SK-N-SH (cell line): ENCODE results near the gene BMPR1A. TPM values are rescaled to one million over a fixed set of nuclear protein-coding genes. Genes with fewer than 3 reads are reported as not detected.
"Not testable (repeated sequence)": the region's sequence is repeated elsewhere in the genome, so short reads cannot be mapped to it uniquely, and the experiment has no call there.

ENCODE experiments used
- CTCF ChIA-PET: fragments of 300-600, 350-600 bp; formaldehyde crosslinking; extraction: SDS; loops from one replicate; lab custom pipeline; 2021; lab: Yijun Ruan, JAX
- POLR2A ChIA-PET: fragments of 350-600 bp; sonication (Branson Sonifier 250); formaldehyde crosslinking; extraction: SDS; loops from one replicate; lab custom pipeline; 2020; ENCODE audit warnings: antibody characterized with exemption, inconsistent platforms; lab: Yijun Ruan, JAX
- DNase-seq: peaks from one replicate; pipeline ENCODE4 v3.0.0; 2012
- H2AFZ ChIP-seq: fragments of 200-600 bp; sonication (generic); 2 replicates; pipeline ENCODE4 v1.8.1; 2016; ENCODE audit warnings: antibody characterized with exemption, mild to moderate bottlenecking, low read depth
- H3F3A ChIP-seq: fragments of 200-600 bp; sonication (generic); replicated peaks from 2 replicates; pipeline ENCODE3; 2016; ENCODE audit warnings: antibody characterized with exemption, mild to moderate bottlenecking; ENCODE audit not compliant: insufficient read depth
- H3K27ac ChIP-seq, 2 experiments: fragments of 200-500 bp in 1 of 2; fragments of 200-600 bp in 1 of 2; sonication (Bioruptor generic) in 1 of 2; sonication (generic), shearing (Covaris generic) in 1 of 2; 2 replicates each; pipeline versions ENCODE4 v1.5.1 to v1.6.1; 2014 to 2016; ENCODE audit warnings: low read depth in 2 of 2, inconsistent platforms in 1 of 2, low read length in 1 of 2, mild to moderate bottlenecking in 1 of 2, mixed read lengths in 1 of 2
- H3K27me3 ChIP-seq: fragments of 200-600 bp; sonication (generic), shearing (Covaris generic); 2 replicates; pipeline ENCODE4 v1.6.1; 2016; ENCODE audit warnings: mixed run types; ENCODE audit not compliant: insufficient read depth
- H3K36me3 ChIP-seq, 2 experiments: fragments of 200-500 bp in 1 of 2; fragments of 200-600 bp in 1 of 2; sonication (Bioruptor generic) in 1 of 2; sonication (generic) in 1 of 2; replicated peaks in 1 of 2; 2 replicates each; pipeline versions ENCODE3 to v1.5.1; 2014 to 2016; ENCODE audit warnings: low read length in 1 of 2, mild to moderate bottlenecking in 1 of 2; ENCODE audit not compliant: insufficient read depth in 2 of 2, control insufficient read depth in 1 of 2
- H3K4me1 ChIP-seq, 2 experiments: fragments of 200-500 bp in 1 of 2; fragments of 200-600 bp in 1 of 2; sonication (Bioruptor generic) in 1 of 2; sonication (generic), shearing (Covaris generic) in 1 of 2; 2 replicates each; pipeline versions ENCODE4 v1.5.1 to v1.6.1; 2014 to 2016; ENCODE audit warnings: low read depth in 1 of 2, low read length in 1 of 2, mixed run types in 1 of 2; ENCODE audit not compliant: insufficient read depth in 2 of 2, control insufficient read depth in 1 of 2
- H3K4me2 ChIP-seq: fragments of 200-600 bp; sonication (generic), shearing (Covaris generic); 2 replicates; pipeline ENCODE4 v1.6.1; 2017; ENCODE audit warnings: mixed run types
- H3K4me3 ChIP-seq, 2 experiments: fragments of 200-500 bp in 1 of 2; fragments of 200-600 bp in 1 of 2; sonication (Bioruptor generic) in 1 of 2; sonication (generic), shearing (Covaris generic) in 1 of 2; 2 replicates each; pipeline versions ENCODE4 v1.5.1 to v1.8.1; 2014 to 2016; ENCODE audit warnings: low read depth in 2 of 2, inconsistent platforms in 1 of 2, low read length in 1 of 2, mild to moderate bottlenecking in 1 of 2, mixed read lengths in 1 of 2, moderate library complexity in 1 of 2
- H3K79me2 ChIP-seq: fragments of 200-600 bp; sonication (generic); 2 replicates; pipeline ENCODE4 v1.8.1; 2017; ENCODE audit warnings: mild to moderate bottlenecking; ENCODE audit not compliant: insufficient read depth
- H3K9ac ChIP-seq: fragments of 200-600 bp; sonication (generic); 2 replicates; pipeline ENCODE4 v1.6.1; 2017; ENCODE audit warnings: mixed run types
- H3K9me2 ChIP-seq: fragments of 200-600 bp; sonication (generic); 2 replicates; pipeline ENCODE4 v1.6.1; 2017; ENCODE audit warnings: mixed run types
- H3K9me3 ChIP-seq: fragments of 200-600 bp; sonication (generic); 2 replicates; pipeline ENCODE4 v1.6.1; 2017; ENCODE audit warnings: mixed run types, mild to moderate bottlenecking, moderate library complexity
- H4K20me1 ChIP-seq: fragments of 200-600 bp; sonication (generic); 2 replicates; pipeline ENCODE4 v1.6.1; 2017; ENCODE audit warnings: mild to moderate bottlenecking, mixed run types; ENCODE audit not compliant: insufficient read depth
- ELF1 ChIP-seq: IDR thresholded peaks from 2 replicates; pipeline ENCODE4 v1.4.0; 2012
- EP300 ChIP-seq, 2 experiments: IDR thresholded peaks; 2 replicates each; pipeline versions ENCODE4 v1.4.0 to v1.6.1; 2012; ENCODE audit warnings: borderline replicate concordance in 1 of 2, low read depth in 1 of 2, low read length in 1 of 2
- FOSL2 ChIP-seq: IDR thresholded peaks from 2 replicates; pipeline ENCODE4 v1.4.0; 2012; ENCODE audit warnings: low read depth, mild to moderate bottlenecking, moderate library complexity, borderline replicate concordance
- GABPA ChIP-seq: IDR thresholded peaks from 2 replicates; pipeline ENCODE4 v1.4.0; 2012; ENCODE audit warnings: low read depth, mild to moderate bottlenecking
- GATA2 ChIP-seq: sonication (generic); formaldehyde crosslinking; IDR thresholded peaks from 2 replicates; pipeline ENCODE4 v1.5.0; 2020; ENCODE audit warnings: mild to moderate bottlenecking, missing genetic modification reagents
- JUND ChIP-seq: IDR thresholded peaks from 2 replicates; pipeline ENCODE4 v1.4.0; 2012
- MXI1 ChIP-seq: IDR thresholded peaks from 2 replicates; pipeline ENCODE4 v1.6.1; 2012; ENCODE audit warnings: mild to moderate bottlenecking, low read depth, low read length, improper control_type of control experiment
- NRF1 ChIP-seq: IDR thresholded peaks from 2 replicates; pipeline ENCODE4 v1.6.1; 2012; ENCODE audit warnings: low read depth, mild to moderate bottlenecking, low read length
- RCOR1 ChIP-seq: fragments of 150-350 bp; IDR thresholded peaks from 2 replicates; pipeline ENCODE4 v1.6.1; 2017; ENCODE audit warnings: antibody characterized with exemption, low read length
- WGBS: methylation state at CpG from one replicate; pipeline ENCODE4 v1.1.6; 2017; ENCODE audit warnings: low lambda C conversion rate; 5-methylcytosine and 5-hydroxymethylcytosine counted together
- polyA plus RNA-seq, 3 experiments: library from polyadenylated mRNA; depleted of rRNA; stranded (reverse); fragments of >200 nt; gene quantifications; 2 replicates each; pipeline ENCODE4 v1.2.3, GENCODE V29; 2012
- TF ChIP-seq, protein P1 (sequence below): IDR thresholded peaks from 2 replicates; pipeline ENCODE4 v1.4.0; 2012; ENCODE audit warnings: low read depth, borderline replicate concordance
- TF ChIP-seq, protein P2 (sequence below): fragments of 150-350 bp; IDR thresholded peaks from 2 replicates; pipeline ENCODE4 v1.6.1; 2016; ENCODE audit warnings: mild to moderate bottlenecking, low read depth, low read length
- TF ChIP-seq, protein P3 (sequence below): IDR thresholded peaks from 2 replicates; pipeline ENCODE4 v1.6.1; 2012; ENCODE audit warnings: mild to moderate bottlenecking, low read depth, low read length, moderate library complexity
- TF ChIP-seq, protein P4 (sequence below): IDR thresholded peaks from 2 replicates; pipeline ENCODE4 v1.4.0; 2012; ENCODE audit warnings: low read depth

Gene BMPR1A
- polyA plus RNA-seq, 1 of the 3 experiments (the other 2 are of a cell fraction): 12.7 TPM

DNA sequence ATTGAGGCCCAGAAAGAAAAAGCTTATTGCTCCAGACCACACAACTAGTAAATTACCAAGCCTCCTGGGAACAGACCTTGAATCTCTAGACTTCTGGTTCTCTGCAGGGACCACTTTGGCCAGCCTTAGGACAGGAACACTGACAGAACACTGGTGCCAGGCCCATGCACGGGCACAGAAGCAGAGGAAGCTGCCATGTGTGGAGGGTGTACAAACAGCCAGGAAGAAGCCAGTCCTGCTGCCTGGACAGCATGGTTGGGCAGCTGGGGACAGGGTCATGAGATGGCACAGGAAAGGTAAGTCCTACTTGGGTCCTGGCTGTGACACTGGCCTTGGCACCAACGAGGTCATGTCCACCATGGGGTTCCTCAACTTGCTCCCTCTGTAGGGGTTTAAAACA, 181.8 kb downstream of the BMPR1A start:
- Histone ChIP-seq H3K27ac (no peak overlapping the region), H4K20me1 (no peaks in the 10 kb centered on the region), H3K4me2 (no peak overlapping the region), H3K27me3 (no peaks in the 10 kb centered on the region), H2AFZ (no peak overlapping the region; the same call in 1 of the 2 replicates), H3K9me3 (no peaks in the 10 kb centered on the region), H3K79me2 (no peaks in the 10 kb centered on the region), H3K9me2 (no peaks in the 10 kb centered on the region), H3F3A (peaks cover 11% of the 10 kb centered on the region), H3K4me1 (no peaks in the 10 kb centered on the region), H3K9ac (no peak overlapping the region), H3K36me3 (no peaks in the 10 kb centered on the region), H3K4me3 (no peak overlapping the region)
- ChIA-PET POLR2A (no interaction called here), CTCF (interaction anchor here (0.6 to 4.5 kb wide), 17 partner anchors 9 to 568 kb away, joined by 3 to 23 read pairs (median 4); partner anchors contain the start of genes MMRN2 and SNCG)
- DNase-seq: no peak
- TF ChIP-seq GABPA (no peak), FOSL2 (no peak), ELF1 (no peak), RCOR1 (no peak), JUND (no peak), GATA2 (no peak)
- TF ChIP-seq, protein P1, sequence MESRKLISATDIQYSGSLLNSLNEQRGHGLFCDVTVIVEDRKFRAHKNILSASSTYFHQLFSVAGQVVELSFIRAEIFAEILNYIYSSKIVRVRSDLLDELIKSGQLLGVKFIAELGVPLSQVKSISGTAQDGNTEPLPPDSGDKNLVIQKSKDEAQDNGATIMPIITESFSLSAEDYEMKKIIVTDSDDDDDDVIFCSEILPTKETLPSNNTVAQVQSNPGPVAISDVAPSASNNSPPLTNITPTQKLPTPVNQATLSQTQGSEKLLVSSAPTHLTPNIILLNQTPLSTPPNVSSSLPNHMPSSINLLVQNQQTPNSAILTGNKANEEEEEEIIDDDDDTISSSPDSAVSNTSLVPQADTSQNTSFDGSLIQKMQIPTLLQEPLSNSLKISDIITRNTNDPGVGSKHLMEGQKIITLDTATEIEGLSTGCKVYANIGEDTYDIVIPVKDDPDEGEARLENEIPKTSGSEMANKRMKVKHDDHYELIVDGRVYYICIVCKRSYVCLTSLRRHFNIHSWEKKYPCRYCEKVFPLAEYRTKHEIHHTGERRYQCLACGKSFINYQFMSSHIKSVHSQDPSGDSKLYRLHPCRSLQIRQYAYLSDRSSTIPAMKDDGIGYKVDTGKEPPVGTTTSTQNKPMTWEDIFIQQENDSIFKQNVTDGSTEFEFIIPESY: no peak
- TF ChIP-seq, protein P2, sequence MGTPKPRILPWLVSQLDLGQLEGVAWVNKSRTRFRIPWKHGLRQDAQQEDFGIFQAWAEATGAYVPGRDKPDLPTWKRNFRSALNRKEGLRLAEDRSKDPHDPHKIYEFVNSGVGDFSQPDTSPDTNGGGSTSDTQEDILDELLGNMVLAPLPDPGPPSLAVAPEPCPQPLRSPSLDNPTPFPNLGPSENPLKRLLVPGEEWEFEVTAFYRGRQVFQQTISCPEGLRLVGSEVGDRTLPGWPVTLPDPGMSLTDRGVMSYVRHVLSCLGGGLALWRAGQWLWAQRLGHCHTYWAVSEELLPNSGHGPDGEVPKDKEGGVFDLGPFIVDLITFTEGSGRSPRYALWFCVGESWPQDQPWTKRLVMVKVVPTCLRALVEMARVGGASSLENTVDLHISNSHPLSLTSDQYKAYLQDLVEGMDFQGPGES: no peak
- 100% methylated on average over 1 of the region's 2 CpGs for WGBS

DNA sequence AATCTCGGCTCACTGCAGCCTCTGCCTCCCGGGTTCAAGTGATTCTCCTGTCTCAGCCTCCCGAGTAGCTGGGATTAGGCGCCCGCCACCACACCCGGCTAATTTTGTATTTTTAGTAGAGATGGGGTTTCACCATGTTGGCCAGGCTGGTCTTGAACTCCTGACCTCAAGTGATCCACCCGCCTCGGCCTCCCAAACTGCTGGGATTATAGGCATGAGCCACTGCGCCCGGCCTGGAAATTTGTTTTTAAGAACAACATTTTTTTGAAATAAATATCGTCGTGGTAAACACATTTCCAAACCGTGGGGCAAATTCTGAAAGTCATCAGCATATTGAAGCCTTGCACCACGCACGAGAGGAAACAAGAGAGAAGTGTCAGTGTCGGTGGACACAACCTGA, 183.7 kb downstream of the BMPR1A start:
- DNase-seq, H3K4me3 ChIP-seq, H3K9ac ChIP-seq, H3K27me3 ChIP-seq, H2AFZ ChIP-seq, H3K4me2 ChIP-seq, H3K4me1 ChIP-seq, H3K27ac ChIP-seq, H3K79me2 ChIP-seq, POLR2A ChIA-PET, H3K9me2 ChIP-seq, H4K20me1 ChIP-seq, H3K9me3 ChIP-seq, H3K36me3 ChIP-seq: not testable (repeated sequence)
- H3F3A ChIP-seq: peaks cover 11% of the 10 kb centered on the region
- CTCF ChIA-PET: interaction anchor here (0.6 to 4.5 kb wide), 15 partner anchors 8 to 298 kb away, joined by 3 to 23 read pairs (median 4); no protein-coding TSS in a partner anchor
- 84% methylated on average over 16 of the region's 16 CpGs for WGBS

DNA sequence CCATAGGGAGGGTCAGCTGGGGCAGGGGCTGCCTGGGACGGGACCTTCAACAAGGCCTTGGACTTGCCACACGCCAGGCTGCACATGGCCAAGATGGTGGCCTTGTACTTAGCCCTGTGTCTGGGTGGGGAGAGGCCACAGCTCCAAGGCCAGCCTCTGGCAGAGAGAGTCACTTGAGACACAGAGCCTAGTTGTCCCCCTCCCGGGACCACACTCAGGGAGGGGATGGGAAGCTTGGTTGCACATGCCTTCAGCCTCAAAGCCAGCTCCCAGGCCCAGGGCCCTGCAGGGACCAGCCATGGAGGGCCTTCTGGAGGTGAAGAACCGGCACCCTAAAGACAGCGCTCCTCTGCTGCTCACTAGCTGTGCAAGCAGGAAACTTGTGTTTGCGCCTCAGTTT, 184.3 kb downstream of the BMPR1A start:
- H3K79me2 ChIP-seq: no peaks in the 10 kb centered on the region
- H3K9me3 ChIP-seq: no peaks in the 10 kb centered on the region
- POLR2A ChIA-PET: no interaction called here
- H3K27me3 ChIP-seq: no peaks in the 10 kb centered on the region
- no peak overlapping the region for H3K4me3 ChIP-seq
- H3K27ac ChIP-seq: no peak overlapping the region
- no peaks in the 10 kb centered on the region for H3K9me2 ChIP-seq
- H3K9ac ChIP-seq: no peak overlapping the region
- no peak for DNase-seq
- TF ChIP-seq, protein P3, sequence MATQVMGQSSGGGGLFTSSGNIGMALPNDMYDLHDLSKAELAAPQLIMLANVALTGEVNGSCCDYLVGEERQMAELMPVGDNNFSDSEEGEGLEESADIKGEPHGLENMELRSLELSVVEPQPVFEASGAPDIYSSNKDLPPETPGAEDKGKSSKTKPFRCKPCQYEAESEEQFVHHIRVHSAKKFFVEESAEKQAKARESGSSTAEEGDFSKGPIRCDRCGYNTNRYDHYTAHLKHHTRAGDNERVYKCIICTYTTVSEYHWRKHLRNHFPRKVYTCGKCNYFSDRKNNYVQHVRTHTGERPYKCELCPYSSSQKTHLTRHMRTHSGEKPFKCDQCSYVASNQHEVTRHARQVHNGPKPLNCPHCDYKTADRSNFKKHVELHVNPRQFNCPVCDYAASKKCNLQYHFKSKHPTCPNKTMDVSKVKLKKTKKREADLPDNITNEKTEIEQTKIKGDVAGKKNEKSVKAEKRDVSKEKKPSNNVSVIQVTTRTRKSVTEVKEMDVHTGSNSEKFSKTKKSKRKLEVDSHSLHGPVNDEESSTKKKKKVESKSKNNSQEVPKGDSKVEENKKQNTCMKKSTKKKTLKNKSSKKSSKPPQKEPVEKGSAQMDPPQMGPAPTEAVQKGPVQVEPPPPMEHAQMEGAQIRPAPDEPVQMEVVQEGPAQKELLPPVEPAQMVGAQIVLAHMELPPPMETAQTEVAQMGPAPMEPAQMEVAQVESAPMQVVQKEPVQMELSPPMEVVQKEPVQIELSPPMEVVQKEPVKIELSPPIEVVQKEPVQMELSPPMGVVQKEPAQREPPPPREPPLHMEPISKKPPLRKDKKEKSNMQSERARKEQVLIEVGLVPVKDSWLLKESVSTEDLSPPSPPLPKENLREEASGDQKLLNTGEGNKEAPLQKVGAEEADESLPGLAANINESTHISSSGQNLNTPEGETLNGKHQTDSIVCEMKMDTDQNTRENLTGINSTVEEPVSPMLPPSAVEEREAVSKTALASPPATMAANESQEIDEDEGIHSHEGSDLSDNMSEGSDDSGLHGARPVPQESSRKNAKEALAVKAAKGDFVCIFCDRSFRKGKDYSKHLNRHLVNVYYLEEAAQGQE: no peak
- TF ChIP-seq MXI1: no peak
- TF ChIP-seq, protein P2: no peak
- TF ChIP-seq, protein P4, sequence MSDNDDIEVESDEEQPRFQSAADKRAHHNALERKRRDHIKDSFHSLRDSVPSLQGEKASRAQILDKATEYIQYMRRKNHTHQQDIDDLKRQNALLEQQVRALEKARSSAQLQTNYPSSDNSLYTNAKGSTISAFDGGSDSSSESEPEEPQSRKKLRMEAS: no peak
- no peak for TF ChIP-seq EP300 (IDR thresholded peaks at IDR 0.05; ENCODE audit: borderline replicate concordance in 1 of 2, low read depth in 1 of 2, low read length in 1 of 2)
- TF ChIP-seq JUND: no peak
- TF ChIP-seq GATA2: no peak
- no peak for TF ChIP-seq NRF1
- TF ChIP-seq ELF1: no peak
- H2AFZ ChIP-seq: no peak overlapping the region
- WGBS: 100% methylated on average over 1 of the region's 6 CpGs
- H3K4me2 ChIP-seq: no peak overlapping the region
- no peaks in the 10 kb centered on the region for H4K20me1 ChIP-seq
- H3K4me1 ChIP-seq: peaks cover 0 to 8% of the 10 kb centered on the region in 2 experiments; a peak in 1 of 4 replicates
- CTCF ChIA-PET: interaction anchor here (1.0 to 4.5 kb wide), 2 partner anchors 26 to 252 kb away, joined by 3 to 23 read pairs; no protein-coding TSS in a partner anchor
- H3K36me3 ChIP-seq: no peaks in the 10 kb centered on the region
- peaks cover 11% of the 10 kb centered on the region for H3F3A ChIP-seq
